Colonic mucosa (tissue), 4 donors: Measurements from ENCODE around the gene CERKL. TPM values are rescaled to one million over a fixed set of nuclear protein-coding genes. Genes with fewer than 3 reads are reported as not detected.

Experiments
- DNase-seq: peaks from one replicate; pipeline ENCODE4 v3.0.0-alpha.2; 2020
- H3K27ac ChIP-seq: fragments of 200-600 bp; one replicate; pipeline ENCODE4 v1.8.0; 2021
- H3K27me3 ChIP-seq: fragments of 200-600 bp; one replicate; pipeline ENCODE4 v1.8.0; 2021
- H3K36me3 ChIP-seq: fragments of 200-600 bp; one replicate; pipeline ENCODE4 v1.8.0; 2021
- H3K4me1 ChIP-seq: fragments of 200-600 bp; one replicate; pipeline ENCODE4 v1.8.0; 2021; ENCODE audit warnings: mild to moderate bottlenecking
- H3K4me3 ChIP-seq: fragments of 200-600 bp; one replicate; pipeline ENCODE4 v1.8.0; 2021
- H3K9ac ChIP-seq, 2 donors: one replicate each; pipeline ENCODE4 v1.7.0; 2013; ENCODE audit warnings: control low read depth in 2 of 2, low read depth in 2 of 2, low read length in 2 of 2
- H3K9me3 ChIP-seq: fragments of 200-600 bp; one replicate; pipeline ENCODE4 v1.8.0; 2021
- CTCF ChIP-seq: fragments of 200-600 bp; IDR thresholded peaks from one replicate; pipeline ENCODE4 v1.8.0; 2022; ENCODE audit warnings: antibody characterized with exemption, mild to moderate bottlenecking
- intact Hi-C: fragments of 100-400 bp; cut with DNase I; formaldehyde crosslinking; loops from one replicate; pipeline ENCODE4 v1.14.1; 2022
- total RNA-seq, 2 donors: library from RNA; stranded (reverse); fragmentation: NEBNext Ultra II Directional in 1 of 2; extraction: Animal tissue kit (Norgen Biotek cat#: 25700) in 1 of 2; gene quantifications; one replicate each; pipeline ENCODE4 v1.2.1, GENCODE V29; 2021
- donor health status: healthy.
- donor health status: DM: no; HTN: no; CAD: no.
- donor health status: DM: no; HTN: no; CAD: no.

Gene CERKL
- total RNA-seq, 2 donors from 2014 or later, result 0.20 to 0.24 TPM

GRCh38 chr2:181621779-181622490 is 35.0 kb downstream of the CERKL start:
- Histone ChIP-seq H3K27me3 (no peaks in the 10 kb centered on the region), H3K4me1 (no peaks in the 10 kb centered on the region), H3K4me3 (no peak overlapping the region), H3K9ac (no peak overlapping the region), H3K27ac (no peak overlapping the region), H3K9me3 (no peaks in the 10 kb centered on the region), H3K36me3 (no peaks in the 10 kb centered on the region)
- intact Hi-C loops, result no loop called here
- TF ChIP-seq CTCF, result no peak
- no peak for DNase-seq

GRCh38 chr2:181619516-181619915 is 37.4 kb downstream of the CERKL start:
- H3K4me1 ChIP-seq, result no peaks in the 10 kb centered on the region
- no peak for TF ChIP-seq CTCF
- DNase-seq, result no peak
- no peak overlapping the region for H3K9ac ChIP-seq
- no peak overlapping the region for H3K4me3 ChIP-seq
- intact Hi-C loops, result no loop called here
- H3K9me3 ChIP-seq, result no peaks in the 10 kb centered on the region
- H3K36me3 ChIP-seq, result no peaks in the 10 kb centered on the region
- no peak overlapping the region for H3K27ac ChIP-seq
- no peaks in the 10 kb centered on the region for H3K27me3 ChIP-seq

- intact Hi-C loops, result no loop called here
- H3K27me3 ChIP-seq, result no peaks in the 10 kb centered on the region
- no peak for TF ChIP-seq CTCF
These were observed 40.2 kb downstream of the CERKL start for GRCh38 chr2:181616715-181617114.

GRCh38 chr2:181614874-181615638 is 41.8 kb downstream of the CERKL start:
- DNase-seq, result no peak
- no peak overlapping the region for H3K27ac ChIP-seq
- no peak for TF ChIP-seq CTCF
- no peaks in the 10 kb centered on the region for H3K4me1 ChIP-seq
- no peaks in the 10 kb centered on the region for H3K27me3 ChIP-seq
- H3K36me3 ChIP-seq, result no peaks in the 10 kb centered on the region
- H3K9me3 ChIP-seq, result no peaks in the 10 kb centered on the region
- H3K9ac ChIP-seq, result no peak overlapping the region
- intact Hi-C loops, result no loop called here
- no peak overlapping the region for H3K4me3 ChIP-seq

More at GRCh38 chr2:181616715-181617114, 40.2 kb downstream of the CERKL start:
- no peak overlapping the region for H3K9ac ChIP-seq
- no peaks in the 10 kb centered on the region for H3K4me1 ChIP-seq
- H3K9me3 ChIP-seq, result no peaks in the 10 kb centered on the region
- DNase-seq, result no peak
- no peak overlapping the region for H3K27ac ChIP-seq
- no peak overlapping the region for H3K4me3 ChIP-seq
- H3K36me3 ChIP-seq, result no peaks in the 10 kb centered on the region

- Histone ChIP-seq H3K9me3 (no peaks in the 10 kb centered on the region), H3K27me3 (no peaks in the 10 kb centered on the region), H3K27ac (no peak overlapping the region), H3K4me1 (no peaks in the 10 kb centered on the region), H3K9ac (no peak overlapping the region), H3K36me3 (no peaks in the 10 kb centered on the region), H3K4me3 (no peak overlapping the region)
- DNase-seq, result no peak
- no peak for TF ChIP-seq CTCF
- intact Hi-C loops, result no loop called here
These were observed 43.7 kb downstream of the CERKL start for GRCh38 chr2:181613241-181613640.
